Naive thymus-derived CD4-positive, alpha-beta T cell (primary cell): ENCODE results near the gene ACVRL1. TPM values are rescaled to one million over a fixed set of nuclear protein-coding genes. Genes with fewer than 3 reads are reported as not detected.
A peak's percentile ranks its signal among the peaks of the same experiment; 100 is the strongest.

ENCODE experiments used
- ATAC-seq: fragments of 150-1000 bp; cut with Tn5 transposase; 2 replicates; pipeline ENCODE4 v1.10.0; 2021; ENCODE audit warnings: mild to moderate bottlenecking, moderate library complexity
- CTCF ChIA-PET: fragments of 350-600 bp; sonication (Branson Sonifier 250); formaldehyde crosslinking; loops from one replicate; lab custom pipeline; 2021; ENCODE audit warnings: antibody characterized with exemption; lab: Charles Lee
- POLR2A ChIA-PET: fragments of 350-600 bp; sonication (Branson Sonifier 250); formaldehyde crosslinking; loops from one replicate; lab custom pipeline; 2021; ENCODE audit warnings: antibody characterized with exemption, inconsistent platforms; lab: Charles Lee
- DNase-seq, 9 donors: peaks; one replicate each; pipeline versions ENCODE4 v3.0.0 to v3.0.0-alpha.2; 2020 to 2022; ENCODE audit warnings: mixed read lengths in 1 of 9
- H3K27ac ChIP-seq: one replicate; pipeline ENCODE4 v1.7.0; 2013; ENCODE audit warnings: mild to moderate bottlenecking, low read depth, low read length, moderate library complexity
- H3K27me3 ChIP-seq, 2 donors: one replicate each; pipeline ENCODE4 v1.7.0; 2013; ENCODE audit warnings: low read length in 2 of 2, mild to moderate bottlenecking in 2 of 2, moderate library complexity in 2 of 2; ENCODE audit not compliant: control insufficient read depth in 2 of 2, insufficient read depth in 2 of 2
- H3K36me3 ChIP-seq, 3 experiments: 1 replicate in 2 of 3; 2 replicates in 1 of 3; pipeline ENCODE4 v1.7.0; 2013; ENCODE audit warnings: low read length in 3 of 3, mild to moderate bottlenecking in 3 of 3, moderate library complexity in 1 of 3; ENCODE audit not compliant: insufficient read depth in 3 of 3, control insufficient read depth in 2 of 3
- H3K4me1 ChIP-seq, 2 donors: one replicate each; pipeline ENCODE4 v1.7.0; 2013; ENCODE audit warnings: low read length in 2 of 2, mild to moderate bottlenecking in 2 of 2, moderate library complexity in 1 of 2; ENCODE audit not compliant: control insufficient read depth in 2 of 2, insufficient read depth in 2 of 2
- H3K4me3 ChIP-seq: 2 replicates; pipeline ENCODE4 v1.7.0; 2013; ENCODE audit warnings: mild to moderate bottlenecking, low read length
- H3K9me3 ChIP-seq, 3 experiments: 1 replicate in 2 of 3; 2 replicates in 1 of 3; pipeline ENCODE4 v1.7.0; 2013; ENCODE audit warnings: low read length in 3 of 3; ENCODE audit not compliant: control insufficient read depth in 2 of 3
- H3K27ac Mint-ChIP-seq, 9 donors: one replicate each; pipeline ENCODE4 v1.8.0; 2020 to 2022; ENCODE audit warnings: mixed read lengths in 9 of 9, mild to moderate bottlenecking in 8 of 9, moderate library complexity in 5 of 9, inconsistent platforms in 2 of 9
- H3K27me3 Mint-ChIP-seq, 5 donors: one replicate each; pipeline ENCODE4 v1.8.0; 2021 to 2022; ENCODE audit warnings: mixed read lengths in 5 of 5, mild to moderate bottlenecking in 1 of 5
- H3K36me3 Mint-ChIP-seq, 5 donors: one replicate each; pipeline ENCODE4 v1.8.0; 2020 to 2022; ENCODE audit warnings: mixed read lengths in 5 of 5, mild to moderate bottlenecking in 3 of 5, inconsistent platforms in 1 of 5
- H3K4me1 Mint-ChIP-seq, 7 donors: one replicate each; pipeline ENCODE4 v1.8.0; 2020 to 2022; ENCODE audit warnings: mixed read lengths in 7 of 7, mild to moderate bottlenecking in 3 of 7, inconsistent platforms in 1 of 7
- H3K4me3 Mint-ChIP-seq, 10 donors: one replicate each; pipeline ENCODE4 v1.8.0; 2020 to 2022; ENCODE audit warnings: mild to moderate bottlenecking in 10 of 10, mixed read lengths in 10 of 10, moderate library complexity in 6 of 10, inconsistent platforms in 2 of 10
- H3K9me3 Mint-ChIP-seq, 11 donors: one replicate each; pipeline ENCODE4 v1.8.0; 2020 to 2022; ENCODE audit warnings: mixed read lengths in 11 of 11, mild to moderate bottlenecking in 4 of 11, inconsistent platforms in 1 of 11, moderate library complexity in 1 of 11
- intact Hi-C, 2 donors: fragments of 100-400 bp; cut with micrococcal nuclease; formaldehyde crosslinking; loops; one replicate each; pipeline ENCODE4 v1.15.1; 2023
- polyA plus RNA-seq, 2 donors: library from polyadenylated mRNA; unstranded; fragments of 300-500 nt; fragmentation: Illumina TruSeq; gene quantifications; one replicate each; pipeline ENCODE4 v1.2.3, GENCODE V29; 2021
- total RNA-seq, 6 experiments: library from RNA in 5 of 6; stranded (reverse) in 5 of 6; gene quantifications; 1 replicate in 5 of 6; 2 replicates in 1 of 6; pipeline ENCODE4 v1.2.3 and lab custom pipeline; 2021 to 2026

ACVRL1 gene
- total RNA-seq, result under 1 TPM in 2 of 5 experiments, not detected in 3; 0.64 to 0.70 TPM
- polyA plus RNA-seq, result not detected
- not detected for total RNA-seq (lab: John Stamatoyannopoulos, UW)

DNA sequence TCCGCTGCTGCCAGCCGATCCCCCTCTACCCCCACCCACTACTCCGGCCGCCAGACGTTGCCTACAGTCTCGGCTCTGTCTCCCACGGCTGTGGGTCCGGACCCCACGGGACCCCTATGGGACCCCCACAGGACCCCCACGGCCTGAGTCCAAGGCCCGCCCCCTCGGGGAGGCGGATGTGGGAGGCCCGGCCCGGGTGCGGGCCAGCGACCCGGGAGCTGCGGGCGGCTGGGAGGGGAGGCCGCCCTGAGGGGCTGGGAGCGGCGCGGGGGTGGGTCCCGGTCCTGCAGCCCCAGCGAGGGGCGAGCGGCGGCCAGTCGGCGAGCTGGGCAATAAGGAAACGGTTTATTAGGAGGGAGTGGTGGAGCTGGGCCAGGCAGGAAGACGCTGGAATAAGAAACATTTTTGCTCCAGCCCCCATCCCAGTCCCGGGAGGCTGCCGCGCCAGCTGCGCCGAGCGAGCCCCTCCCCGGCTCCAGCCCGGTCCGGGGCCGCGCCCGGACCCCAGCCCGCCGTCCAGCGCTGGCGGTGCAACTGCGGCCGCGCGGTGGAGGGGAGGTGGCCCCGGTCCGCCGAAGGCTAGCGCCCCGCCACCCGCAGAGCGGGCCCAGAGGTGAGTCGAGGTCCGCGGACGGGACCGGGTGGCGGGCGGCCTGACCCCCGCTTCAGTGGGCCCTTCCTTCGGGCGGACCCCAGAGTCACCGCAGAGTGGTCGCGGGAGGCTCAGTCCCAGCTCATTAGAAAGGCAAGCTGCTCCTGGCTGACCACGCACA, at the start of gene ACVRL1:
Gene ACVRL1 (plus strand): TSS at position 422 of the 773 bp plus-strand sequence. CDS start 4,971 bp downstream, outside the sequence.
- H3K36me3 Mint-ChIP-seq, result no peaks in the 10 kb centered on the region
- peaks cover 0 to 9% (median 6%) of the 10 kb centered on the region in 7 donors for H3K4me1 Mint-ChIP-seq
- POLR2A ChIA-PET, result no interaction called here
- ATAC-seq, result peak; percentile 21
- H3K27me3 ChIP-seq, result peaks cover 0 to 4% of the 10 kb centered on the region in 2 donors
- H3K27me3 Mint-ChIP-seq, result peaks cover 21 to 49% (median 23%) of the 10 kb centered on the region in 5 donors
- CTCF ChIA-PET, result no interaction called here
- no peaks in the 10 kb centered on the region for H3K9me3 ChIP-seq
- H3K9me3 Mint-ChIP-seq, result peaks cover 0 to 2% (median 0%) of the 10 kb centered on the region in 11 donors
- no peak within 1 kb of the TSS for H3K4me3 ChIP-seq
- intact Hi-C loops, result no loop called here
- H3K27ac Mint-ChIP-seq, result peak within 1 kb of the TSS in 1 of 9 donors; percentile 24
- no peaks in the 10 kb centered on the region for H3K4me1 ChIP-seq
- DNase-seq, result no peak
- peak within 1 kb of the TSS in 6 of 10 donors; percentile 15 to 73 (median 30) for H3K4me3 Mint-ChIP-seq
- H3K27ac ChIP-seq, result no peak within 1 kb of the TSS
- H3K36me3 ChIP-seq, result no peaks in the 10 kb centered on the region

- Mint-ChIP-seq H3K4me3 (no peak overlapping the region), H3K9me3 (peaks cover 0 to 2% (median 0%) of the 10 kb centered on the region in 11 donors), H3K4me1 (peaks cover 0 to 14% (median 5%) of the 10 kb centered on the region in 7 donors), H3K36me3 (no peaks in the 10 kb centered on the region), H3K27ac (no peak overlapping the region), H3K27me3 (peaks cover 38 to 46% (median 42%) of the 10 kb centered on the region in 5 donors)
- Histone ChIP-seq H3K4me1 (no peaks in the 10 kb centered on the region), H3K4me3 (no peak overlapping the region), H3K36me3 (no peaks in the 10 kb centered on the region), H3K9me3 (no peaks in the 10 kb centered on the region), H3K27ac (no peak overlapping the region), H3K27me3 (peaks cover 4 to 20% of the 10 kb centered on the region in 2 donors)
- CTCF ChIA-PET, result no interaction called here
- DNase-seq (no peak), ATAC-seq (no peak)
- POLR2A ChIA-PET, result no interaction called here
- intact Hi-C loops, result no loop called here
Measured at GRCh38 chr12:51860986-51861385, 46.3 kb upstream of the ACVRL1 start.

DNA sequence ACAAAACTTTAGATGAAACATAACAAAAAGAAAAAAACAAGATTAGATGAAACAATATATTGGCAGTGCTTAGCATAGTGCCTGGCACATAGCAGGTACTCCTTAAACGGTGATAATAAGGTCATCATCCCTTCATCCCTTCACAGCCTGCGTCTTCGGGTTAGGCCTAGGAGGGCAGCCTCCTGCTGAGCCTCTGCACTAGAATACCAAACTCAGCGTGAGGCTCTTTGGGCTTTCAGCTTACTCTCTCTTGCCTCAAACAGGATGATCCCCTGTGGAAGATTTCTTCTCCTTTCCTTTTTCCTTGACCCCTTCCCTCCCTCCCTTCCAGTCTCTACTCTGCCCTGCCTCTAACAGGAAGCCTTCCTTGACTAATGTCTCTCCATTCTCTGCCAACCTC, 44.4 kb upstream of the ACVRL1 start:
- ChIA-PET CTCF (no interaction called here), POLR2A (interaction anchor here (1.1 kb wide), 1 partner anchor 8 kb away, joined by 4 read pairs; no protein-coding TSS in a partner anchor)
- intact Hi-C loops, result no loop called here
- DNase-seq (no peak), ATAC-seq (no peak)
- Histone ChIP-seq H3K9me3 (no peaks in the 10 kb centered on the region), H3K27ac (no peak overlapping the region), H3K4me1 (no peaks in the 10 kb centered on the region), H3K4me3 (no peak overlapping the region), H3K27me3 (peaks cover 4 to 21% of the 10 kb centered on the region in 2 donors), H3K36me3 (no peaks in the 10 kb centered on the region)
- Mint-ChIP-seq H3K36me3 (no peaks in the 10 kb centered on the region), H3K9me3 (peaks cover 0 to 2% (median 0%) of the 10 kb centered on the region in 11 donors), H3K4me3 (peak overlapping the region in 7 of 10 donors; percentile 17 to 74 (median 58)), H3K27ac (no peak overlapping the region), H3K4me1 (peaks cover 0 to 14% (median 6%) of the 10 kb centered on the region in 7 donors), H3K27me3 (peaks cover 37 to 53% (median 50%) of the 10 kb centered on the region in 5 donors)

- intact Hi-C loops, result no loop called here
- Histone ChIP-seq H3K9me3 (no peaks in the 10 kb centered on the region), H3K27me3 (peaks cover 4 to 25% of the 10 kb centered on the region in 2 donors), H3K4me3 (no peak overlapping the region), H3K4me1 (no peaks in the 10 kb centered on the region), H3K36me3 (no peaks in the 10 kb centered on the region), H3K27ac (no peak overlapping the region)
- DNase-seq (no peak), ATAC-seq (peak; percentile 21)
- H3K4me3 Mint-ChIP-seq, result peak overlapping the region in 8 of 10 donors; percentile 38 to 74 (median 57)
- H3K27ac Mint-ChIP-seq, result peak overlapping the region in 1 of 9 donors; percentile 25
- H3K27me3 Mint-ChIP-seq, result peaks cover 42 to 58% (median 55%) of the 10 kb centered on the region in 5 donors
- ChIA-PET POLR2A (interaction anchor here (1.1 kb wide), 1 partner anchor 9 kb away, joined by 4 read pairs; no protein-coding TSS in a partner anchor), CTCF (no interaction called here)
- peaks cover 0 to 19% (median 9%) of the 10 kb centered on the region in 7 donors for H3K4me1 Mint-ChIP-seq
- H3K9me3 Mint-ChIP-seq, result peaks cover 0 to 2% (median 0%) of the 10 kb centered on the region in 11 donors
- no peaks in the 10 kb centered on the region for H3K36me3 Mint-ChIP-seq
Measured at GRCh38 chr12:51863363-51863932, 43.9 kb upstream of the ACVRL1 start.

GRCh38 chr12:51863933-51864832, 43.1 kb upstream of the ACVRL1 start:
- Mint-ChIP-seq H3K36me3 (no peaks in the 10 kb centered on the region), H3K27ac (no peak overlapping the region), H3K27me3 (peaks cover 44 to 63% (median 60%) of the 10 kb centered on the region in 5 donors), H3K9me3 (no peaks in the 10 kb centered on the region), H3K4me1 (peaks cover 2 to 20% (median 12%) of the 10 kb centered on the region in 7 donors), H3K4me3 (peak overlapping the region in 9 of 10 donors; percentile 41 to 75 (median 56))
- intact Hi-C loops, result no loop called here
- Histone ChIP-seq H3K4me1 (no peaks in the 10 kb centered on the region), H3K27me3 (peaks cover 4 to 32% of the 10 kb centered on the region in 2 donors), H3K36me3 (no peaks in the 10 kb centered on the region), H3K9me3 (no peaks in the 10 kb centered on the region), H3K27ac (no peak overlapping the region), H3K4me3 (peak overlapping the region; percentile 39)
- ChIA-PET CTCF (no interaction called here), POLR2A (interaction anchor here (0.5 to 1.1 kb wide), 2 partner anchors 10 to 540 kb away, joined by 3 to 4 read pairs; no protein-coding TSS in a partner anchor)
- ATAC-seq (peak; percentile 78), DNase-seq (peak in 2 of 9 donors; percentile 13 to 25)
